GM21526 (cell line): ENCODE measurements around the gene LIPI.
"Not testable (repeated sequence)": the region's sequence is repeated elsewhere in the genome, so short reads cannot be mapped to it uniquely, and the experiment has no call there.

Source experiments
- ATAC-seq: cut with Tn5 transposase; IDR thresholded peaks from one replicate; pipeline ENCODE4 v1.9.1; 2021; ENCODE audit warnings: moderate library complexity; ENCODE audit not compliant: unreplicated experiment, low FRiP score

The LIPI gene

DNA sequence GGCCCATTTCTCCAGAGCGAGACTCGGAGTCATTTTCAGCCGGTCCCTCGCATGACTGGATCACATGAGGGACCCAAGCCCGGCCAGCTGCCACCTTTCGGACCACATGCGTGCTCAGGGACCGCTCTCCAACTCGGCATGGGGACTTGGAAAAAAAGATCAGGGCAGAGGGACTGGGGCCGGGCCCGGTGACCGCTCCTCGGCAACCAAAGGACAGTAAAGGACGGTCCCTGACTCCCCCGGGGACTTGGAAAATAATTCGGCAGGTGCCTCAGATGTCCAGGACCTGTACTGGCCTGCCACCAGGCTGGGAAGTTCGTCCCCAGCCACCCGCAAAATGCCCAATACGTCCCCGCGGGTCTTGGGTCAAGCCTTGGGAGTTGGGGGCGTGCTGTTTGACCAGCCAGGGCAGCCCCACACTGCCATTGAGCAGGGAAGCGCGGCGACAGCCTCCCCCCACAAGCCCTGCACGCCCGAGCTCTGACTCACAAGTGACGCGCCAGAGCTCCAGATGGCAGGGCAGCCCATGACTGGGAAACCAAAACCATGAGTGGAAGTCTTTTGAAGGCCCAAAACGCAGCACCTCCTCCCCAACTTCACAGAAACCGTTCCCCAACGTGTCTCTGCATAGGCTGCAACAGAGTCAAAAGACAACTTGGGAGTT, 134.5 kb downstream of the LIPI start:
- ATAC-seq, result no peak

DNA sequence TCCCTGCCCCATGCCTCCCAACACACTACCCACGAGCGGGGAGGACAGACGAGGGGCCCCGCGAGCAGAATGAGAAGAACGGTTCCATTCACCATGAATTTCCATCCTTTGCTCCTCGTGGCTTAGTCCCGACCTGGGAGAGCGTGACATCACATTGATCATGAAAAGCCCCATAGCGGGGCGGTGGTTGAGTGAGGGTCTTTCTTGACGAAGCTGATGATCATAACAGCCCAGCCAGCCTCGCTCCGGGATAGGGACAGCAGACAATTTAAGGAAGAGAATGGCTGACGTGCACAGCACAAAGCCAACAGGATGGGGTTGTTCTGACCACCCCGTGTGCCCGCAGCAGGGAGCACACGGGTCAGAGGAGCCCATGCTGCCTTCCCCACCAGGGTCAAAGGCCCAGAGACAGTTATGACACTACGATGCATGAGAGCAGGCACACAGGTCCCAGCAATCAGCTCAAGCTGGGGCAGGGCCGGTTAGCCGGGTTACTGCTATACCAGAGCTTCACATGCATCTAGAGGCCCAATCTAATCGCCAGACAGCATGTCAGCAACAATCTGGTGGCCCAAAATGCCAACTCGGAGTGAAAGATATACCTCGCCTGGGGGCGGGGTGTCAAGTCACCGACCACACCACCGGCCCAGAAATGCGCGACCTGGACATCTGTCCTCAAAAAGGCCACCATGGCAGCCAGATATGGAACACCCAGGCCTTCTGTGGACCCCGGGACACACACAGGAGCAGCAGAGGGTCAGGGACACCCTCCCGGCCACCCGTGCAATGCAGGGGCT, 135.2 kb downstream of the LIPI start:
- no peak for ATAC-seq

DNA sequence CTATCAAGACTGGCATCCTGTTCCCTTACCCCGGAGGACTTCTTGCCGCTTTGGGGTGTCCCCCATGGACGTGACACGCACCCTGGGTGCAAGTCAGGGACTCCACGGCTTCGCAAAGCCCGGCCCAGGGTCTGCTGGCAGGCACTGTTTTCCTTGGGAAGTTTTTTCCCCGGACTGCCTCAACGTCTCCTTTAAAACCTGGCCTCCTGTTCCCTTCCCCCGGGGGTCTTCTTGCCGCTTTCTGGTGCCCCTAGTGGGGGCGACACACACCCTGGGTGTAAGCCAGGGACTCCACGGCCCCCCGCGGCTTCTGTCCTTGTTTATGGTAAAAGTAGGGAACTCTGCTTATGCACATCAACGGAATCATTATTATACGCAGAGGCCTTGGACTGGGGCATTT, 136.6 kb downstream of the LIPI start:
- ATAC-seq, result no peak

DNA sequence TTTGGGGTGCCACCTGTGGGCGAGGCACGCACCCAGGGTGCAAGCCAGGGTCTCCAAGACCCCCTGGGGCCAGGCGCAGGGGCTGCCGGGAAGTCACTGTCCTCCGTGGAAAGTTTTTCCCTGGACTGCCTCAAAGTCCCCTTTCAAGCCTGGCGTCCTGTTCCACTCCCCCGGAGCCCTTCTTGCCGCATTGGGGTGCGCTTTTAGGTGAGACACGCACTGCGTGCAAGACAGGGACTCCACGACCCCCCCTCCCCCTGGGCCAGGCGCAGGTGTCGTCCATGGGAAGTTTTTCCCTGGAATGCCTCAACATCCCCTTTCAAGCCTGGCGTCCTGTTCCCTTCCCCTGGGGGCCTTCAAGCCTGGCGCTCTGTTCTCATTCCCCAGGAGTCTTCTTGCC, 137.1 kb downstream of the LIPI start:
- no peak for ATAC-seq

DNA sequence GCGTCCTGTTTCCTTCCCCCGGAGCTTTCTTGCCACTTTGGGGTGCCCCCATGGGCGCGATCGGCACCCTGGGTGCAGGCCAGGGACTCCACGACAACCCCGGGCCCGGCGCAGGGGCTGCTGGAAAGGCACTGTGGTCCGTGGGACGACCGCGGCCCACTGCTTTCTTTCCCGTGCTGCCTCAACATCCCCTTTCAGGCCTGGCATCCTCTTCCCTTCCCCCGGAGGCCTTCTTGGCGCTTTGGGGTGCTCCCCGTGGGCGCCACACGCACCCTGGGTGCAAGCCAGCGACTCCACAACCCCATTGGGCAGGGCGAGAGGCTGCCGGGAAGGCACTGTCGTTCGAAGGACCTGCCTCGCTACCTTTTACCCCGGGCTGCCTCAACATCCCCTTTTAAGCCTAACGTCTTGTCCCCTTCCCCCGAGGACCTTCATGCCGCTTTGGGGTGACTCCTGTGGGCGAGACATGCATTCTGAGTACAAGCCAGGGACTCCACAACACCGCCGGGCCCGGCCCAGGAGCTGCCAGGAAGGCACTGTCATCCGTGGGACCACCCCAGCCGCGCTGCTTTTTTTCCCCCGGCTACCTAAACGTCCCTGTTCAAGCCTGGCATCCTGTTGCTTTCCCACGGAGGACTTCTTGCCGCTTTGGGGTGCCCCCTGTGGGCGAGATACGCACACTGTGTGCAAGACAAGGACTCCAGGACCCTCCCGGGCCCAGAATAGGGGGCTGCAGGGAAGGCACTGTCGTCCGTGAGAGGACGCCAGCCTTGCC, 137.8 kb downstream of the LIPI start:
- no peak for ATAC-seq

DNA sequence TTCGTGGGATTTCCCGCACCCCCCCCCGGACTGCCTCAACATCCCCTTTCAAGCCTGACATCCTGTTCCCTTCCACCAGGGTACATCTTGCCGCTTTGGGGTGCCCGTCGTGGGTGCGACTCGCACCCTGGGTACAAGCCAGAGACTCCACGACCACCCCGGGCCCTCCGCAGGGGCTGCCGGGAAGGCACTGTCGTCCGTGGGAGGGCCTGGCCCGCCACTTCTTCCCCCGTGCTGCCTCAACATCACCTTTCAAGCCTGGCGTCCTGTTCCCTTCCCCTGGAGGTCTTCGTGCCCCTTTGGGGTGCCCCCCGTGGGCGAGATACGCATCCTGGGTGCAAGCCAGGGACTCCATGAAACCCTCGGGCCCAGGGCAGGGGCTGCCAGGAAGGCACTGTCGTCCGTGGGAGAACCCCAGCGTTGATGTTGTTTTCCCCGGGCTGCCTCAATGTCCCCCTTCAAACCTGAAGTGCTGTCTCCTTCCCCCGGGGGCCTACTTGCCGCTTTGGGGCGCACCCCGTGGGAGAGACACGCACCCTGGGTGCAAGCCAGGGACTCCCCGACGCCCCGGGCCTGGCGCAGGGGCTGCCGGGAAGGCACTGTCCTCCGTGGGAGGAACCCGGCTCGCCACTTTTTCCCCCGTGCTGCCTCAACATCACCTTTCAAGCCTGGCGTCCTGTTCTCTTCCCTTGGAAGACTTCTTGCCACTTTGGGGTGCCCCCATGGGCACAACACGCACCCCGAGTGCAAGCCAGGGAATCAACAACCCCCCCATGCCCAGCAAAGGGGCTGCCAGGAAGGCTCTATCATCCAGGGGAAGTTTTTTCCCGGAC, 138.6 kb downstream of the LIPI start:
- ATAC-seq, result no peak

DNA sequence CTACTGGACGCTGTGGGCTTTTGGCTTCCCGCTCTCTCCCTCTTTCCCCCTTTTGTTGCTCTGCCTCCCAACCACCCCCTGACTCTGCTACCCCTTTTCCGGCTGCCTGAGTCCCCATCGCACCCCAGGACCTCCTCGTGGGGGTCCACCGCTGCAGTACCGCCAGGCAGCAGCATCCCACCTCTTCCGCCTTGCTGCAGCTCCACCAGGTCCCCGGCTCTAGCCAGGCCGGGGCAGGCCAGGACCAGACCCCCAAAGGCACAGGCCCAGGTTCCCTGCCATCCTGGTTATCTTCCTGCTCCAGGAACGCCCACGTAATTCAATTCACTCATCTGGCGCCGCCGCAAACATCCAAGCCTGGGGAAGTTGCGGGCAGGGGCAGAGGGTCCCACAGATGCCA, 139.8 kb downstream of the LIPI start:
- no peak for ATAC-seq

DNA sequence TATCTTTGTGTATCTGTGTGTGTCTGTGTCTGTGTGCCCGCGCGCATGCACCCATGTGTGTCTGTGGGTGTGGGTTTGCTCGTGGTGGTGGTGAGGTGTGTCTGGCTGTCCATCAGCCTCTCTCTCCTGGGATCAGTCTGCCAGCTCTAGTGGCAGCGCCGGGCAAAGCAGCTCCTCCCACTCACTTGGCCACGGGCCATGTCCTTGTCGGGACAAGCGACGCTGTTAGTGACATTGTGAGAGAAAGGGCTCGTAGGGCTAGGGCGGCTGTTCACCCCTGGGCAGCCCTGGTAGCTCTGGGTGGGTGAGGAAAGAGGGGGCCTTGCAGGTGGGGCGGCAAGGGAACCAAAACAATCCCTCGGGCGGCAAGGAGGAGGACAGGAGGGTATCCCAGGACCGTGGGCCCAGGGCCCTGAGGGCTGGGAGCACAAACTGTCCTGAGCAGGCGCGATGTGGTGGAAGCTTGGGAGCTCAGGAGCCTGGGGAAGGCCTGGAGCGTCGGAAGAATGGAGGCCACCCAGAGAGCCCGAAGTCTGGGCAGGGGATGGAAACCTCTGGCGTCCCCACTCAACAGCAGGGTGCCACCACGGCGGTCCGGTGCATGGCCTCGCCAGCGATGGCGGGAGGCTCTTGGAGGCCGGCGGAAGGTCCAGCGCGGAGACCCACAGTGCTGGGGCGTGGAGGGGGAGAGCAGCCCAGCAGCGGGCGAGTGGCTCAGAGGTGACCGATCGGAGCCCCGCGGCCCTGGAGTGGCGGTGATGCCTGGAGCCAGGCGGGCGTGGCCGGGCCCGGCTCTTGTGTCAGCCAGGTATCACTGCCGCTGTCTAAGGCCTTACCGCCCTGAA, 140.5 kb downstream of the LIPI start:
- no peak for ATAC-seq

DNA sequence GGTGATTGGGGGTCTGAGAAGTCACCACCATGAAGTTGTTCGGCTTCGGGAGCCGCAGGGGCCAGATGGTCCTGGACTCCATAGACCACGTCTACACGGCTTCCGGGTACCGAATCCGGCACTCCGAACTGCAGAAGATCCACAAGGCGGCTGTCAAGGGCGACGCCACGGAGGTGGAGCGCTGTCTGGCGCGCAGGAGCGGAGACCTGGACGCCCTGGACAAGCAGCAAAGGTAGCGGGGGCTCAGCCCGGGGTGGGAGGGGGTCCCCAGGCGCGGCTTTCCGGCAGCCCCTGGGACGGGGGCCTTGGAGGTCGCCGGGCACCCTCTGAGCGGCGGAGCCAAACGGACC, 146.5 kb downstream of the LIPI start:
- no peak for ATAC-seq

DNA sequence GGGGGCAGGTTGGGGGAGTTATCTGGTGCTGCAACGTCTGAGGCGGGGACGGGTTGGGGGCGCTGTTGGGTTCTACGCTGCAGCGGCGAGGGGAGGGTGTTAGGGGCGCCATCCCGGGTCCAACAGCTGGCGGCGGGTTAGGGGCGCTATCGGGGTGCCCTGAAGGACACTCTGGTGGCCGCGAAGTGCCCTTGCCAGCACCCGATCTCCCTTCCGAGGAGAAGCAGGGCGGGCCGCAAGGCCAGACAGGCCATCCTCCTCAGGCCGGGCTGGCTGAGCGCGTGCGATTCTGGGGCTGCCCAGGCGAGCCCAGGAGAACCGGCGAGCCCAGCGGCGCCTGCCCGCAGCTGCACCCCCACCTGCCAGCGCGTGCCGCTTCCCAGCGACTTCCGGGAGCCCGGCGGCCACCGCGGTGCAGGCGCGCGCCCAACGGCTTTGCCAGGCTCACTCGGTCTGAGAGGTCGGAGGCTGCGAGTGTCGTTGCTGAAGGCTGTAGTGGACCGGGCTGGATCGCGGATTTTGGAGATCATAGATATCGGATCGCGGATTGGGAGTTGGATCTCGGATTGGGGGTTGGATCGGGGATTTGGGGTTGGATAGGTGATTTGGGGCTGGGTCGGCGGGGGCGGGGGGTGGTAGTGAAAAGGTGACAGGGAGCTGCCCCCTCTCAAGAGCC, 147.0 kb downstream of the LIPI start:
- ATAC-seq, result not testable (repeated sequence)

DNA sequence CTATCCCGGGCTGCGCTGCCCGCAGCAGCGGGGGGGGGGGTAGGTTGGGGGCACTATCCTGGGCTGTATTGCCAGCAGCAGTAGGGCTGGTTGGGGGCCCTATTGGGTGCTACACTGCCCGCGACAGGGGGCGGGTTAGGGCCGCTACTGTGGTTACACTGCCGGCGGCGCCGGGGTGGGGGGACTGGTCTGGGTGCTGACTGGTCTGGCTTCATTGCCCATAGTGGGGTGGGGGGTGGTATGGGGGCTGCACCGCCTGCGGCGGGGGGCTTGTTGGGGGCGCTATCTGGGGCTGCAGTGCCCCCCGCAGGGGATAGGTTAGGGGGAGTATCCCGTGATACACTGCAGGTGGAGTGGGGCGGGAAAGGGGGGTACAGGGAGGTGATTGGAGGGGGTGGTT, 148.1 kb downstream of the LIPI start:
- not testable (repeated sequence) for ATAC-seq

DNA sequence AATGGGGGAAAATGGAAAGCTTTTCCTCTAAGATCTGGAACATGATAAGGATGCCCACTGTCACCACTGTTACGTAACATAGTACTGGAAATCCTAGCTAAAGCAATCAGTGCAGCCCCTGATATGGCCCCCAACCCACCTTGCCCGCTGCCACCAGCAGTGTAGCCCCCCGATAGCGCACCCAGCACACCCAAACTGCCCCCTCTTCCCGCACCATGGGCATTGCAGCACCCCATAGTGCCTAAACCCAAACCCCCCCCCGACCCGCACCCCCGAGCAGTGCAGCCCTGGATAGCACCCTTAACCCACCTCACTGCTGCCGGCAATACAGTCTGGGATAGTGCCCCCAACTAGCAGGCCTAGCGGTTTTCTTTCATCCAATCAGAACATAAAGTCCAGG, 148.9 kb downstream of the LIPI start:
- ATAC-seq, result not testable (repeated sequence)

DNA sequence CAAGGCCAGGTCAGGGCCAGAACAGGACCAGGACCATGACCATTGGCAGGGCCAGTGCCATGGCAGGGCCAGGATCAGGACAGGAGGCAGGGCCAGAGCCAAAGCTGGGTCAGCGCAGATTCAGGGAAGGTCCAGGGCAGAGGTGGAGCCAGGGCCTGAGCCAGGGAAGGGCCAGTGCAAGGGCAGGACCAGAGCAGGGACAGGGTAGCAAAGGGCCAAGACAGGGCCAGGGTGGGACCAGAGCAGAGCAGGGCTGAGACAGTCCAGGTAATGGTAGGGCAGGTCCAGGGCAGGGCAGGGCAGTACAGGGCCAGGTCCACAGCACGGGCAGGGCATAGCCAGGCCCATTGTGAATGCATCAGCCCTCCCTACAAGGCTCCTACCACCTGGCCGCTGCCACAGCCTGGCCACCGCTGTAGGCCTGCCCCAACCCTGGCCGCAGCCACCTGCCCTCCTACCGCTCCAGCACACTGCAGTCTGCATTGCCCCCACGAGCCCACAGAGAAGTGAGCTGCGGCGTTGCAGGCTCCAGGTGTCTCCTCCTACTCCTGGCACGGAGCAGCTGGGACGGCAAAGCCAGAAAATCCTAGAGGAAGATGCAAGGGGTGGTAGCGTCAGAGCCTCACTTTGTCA, 151.6 kb downstream of the LIPI start:
- not testable (repeated sequence) for ATAC-seq
